ENCODE measurements around the gene MBD5.

DNA sequence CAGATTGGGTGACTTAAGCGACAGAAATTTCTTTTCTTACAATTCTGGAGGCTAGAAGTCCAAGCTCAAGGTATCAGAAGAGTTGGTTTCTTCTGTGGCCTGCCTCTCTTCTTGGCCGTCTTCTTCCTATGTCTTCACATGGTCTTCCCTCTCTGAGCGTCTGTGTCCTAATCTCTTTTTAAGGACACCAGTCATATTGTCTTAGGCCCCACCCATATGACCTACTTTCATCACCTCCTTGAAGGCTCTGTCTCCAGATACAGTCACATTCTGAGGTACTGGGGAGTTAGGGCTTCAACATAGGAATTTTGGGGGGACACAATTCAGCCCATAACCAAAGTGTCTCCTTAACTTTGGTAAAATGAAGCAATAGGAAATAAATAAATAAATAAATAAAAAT lies 512.8 kb downstream of the MBD5 start:
- TF ChIP-seq EZH2phosphoT487 (IDR thresholded peaks at IDR 0.05; ENCODE audit: borderline replicate concordance, low read depth) (no peak), TAF1 (IDR thresholded peaks at IDR 0.05; ENCODE audit: borderline replicate concordance, low read depth, low read length) (no peak), FOSL2 (IDR thresholded peaks at IDR 0.05; ENCODE audit: borderline replicate concordance, low read depth) (no peak), NFIC (IDR thresholded peaks at IDR 0.05; ENCODE audit: borderline replicate concordance) (no peak), CTCF (IDR thresholded peaks at IDR 0.05) (no peak), EP300 (IDR thresholded peaks at IDR 0.05; ENCODE audit: borderline replicate concordance in 1 of 2, low read depth in 1 of 2, low read length in 1 of 2) (no peak), MXI1 (IDR thresholded peaks at IDR 0.05; ENCODE audit: low read depth, low read length) (no peak)
- TF ChIP-seq, protein P1, sequence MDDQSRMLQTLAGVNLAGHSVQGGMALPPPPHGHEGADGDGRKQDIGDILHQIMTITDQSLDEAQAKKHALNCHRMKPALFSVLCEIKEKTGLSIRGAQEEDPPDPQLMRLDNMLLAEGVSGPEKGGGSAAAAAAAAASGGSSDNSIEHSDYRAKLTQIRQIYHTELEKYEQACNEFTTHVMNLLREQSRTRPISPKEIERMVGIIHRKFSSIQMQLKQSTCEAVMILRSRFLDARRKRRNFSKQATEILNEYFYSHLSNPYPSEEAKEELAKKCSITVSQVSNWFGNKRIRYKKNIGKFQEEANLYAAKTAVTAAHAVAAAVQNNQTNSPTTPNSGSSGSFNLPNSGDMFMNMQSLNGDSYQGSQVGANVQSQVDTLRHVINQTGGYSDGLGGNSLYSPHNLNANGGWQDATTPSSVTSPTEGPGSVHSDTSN (IDR thresholded peaks at IDR 0.05): no peak
- TF ChIP-seq, protein P2, sequence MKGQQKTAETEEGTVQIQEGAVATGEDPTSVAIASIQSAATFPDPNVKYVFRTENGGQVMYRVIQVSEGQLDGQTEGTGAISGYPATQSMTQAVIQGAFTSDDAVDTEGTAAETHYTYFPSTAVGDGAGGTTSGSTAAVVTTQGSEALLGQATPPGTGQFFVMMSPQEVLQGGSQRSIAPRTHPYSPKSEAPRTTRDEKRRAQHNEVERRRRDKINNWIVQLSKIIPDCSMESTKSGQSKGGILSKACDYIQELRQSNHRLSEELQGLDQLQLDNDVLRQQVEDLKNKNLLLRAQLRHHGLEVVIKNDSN (IDR thresholded peaks at IDR 0.05; ENCODE audit: borderline replicate concordance, low read depth): no peak

Data from SK-N-SH (cell line).